SK-N-SH (cell line): ENCODE measurements around the gene MYL2. TPM values are rescaled to one million over a fixed set of nuclear protein-coding genes. Genes with fewer than 3 reads are reported as not detected.

ENCODE experiments used
- CTCF ChIA-PET: fragments of 300-600, 350-600 bp; formaldehyde crosslinking; extraction: SDS; loops from one replicate; lab custom pipeline; 2021; lab: Yijun Ruan, JAX
- POLR2A ChIA-PET: fragments of 350-600 bp; sonication (Branson Sonifier 250); formaldehyde crosslinking; extraction: SDS; loops from one replicate; lab custom pipeline; 2020; ENCODE audit warnings: antibody characterized with exemption, inconsistent platforms; lab: Yijun Ruan, JAX
- DNase-seq: peaks from one replicate; pipeline ENCODE4 v3.0.0; 2012
- H2AFZ ChIP-seq: fragments of 200-600 bp; sonication (generic); 2 replicates; pipeline ENCODE4 v1.8.1; 2016; ENCODE audit warnings: antibody characterized with exemption, mild to moderate bottlenecking, low read depth
- H3F3A ChIP-seq: fragments of 200-600 bp; sonication (generic); replicated peaks from 2 replicates; pipeline ENCODE3; 2016; ENCODE audit warnings: antibody characterized with exemption, mild to moderate bottlenecking; ENCODE audit not compliant: insufficient read depth
- H3K27ac ChIP-seq, 2 experiments: fragments of 200-500 bp in 1 of 2; fragments of 200-600 bp in 1 of 2; sonication (Bioruptor generic) in 1 of 2; sonication (generic), shearing (Covaris generic) in 1 of 2; 2 replicates each; pipeline versions ENCODE4 v1.5.1 to v1.6.1; 2014 to 2016; ENCODE audit warnings: low read depth in 2 of 2, inconsistent platforms in 1 of 2, low read length in 1 of 2, mild to moderate bottlenecking in 1 of 2, mixed read lengths in 1 of 2
- H3K27me3 ChIP-seq: fragments of 200-600 bp; sonication (generic), shearing (Covaris generic); 2 replicates; pipeline ENCODE4 v1.6.1; 2016; ENCODE audit warnings: mixed run types; ENCODE audit not compliant: insufficient read depth
- H3K36me3 ChIP-seq, 2 experiments: fragments of 200-500 bp in 1 of 2; fragments of 200-600 bp in 1 of 2; sonication (Bioruptor generic) in 1 of 2; sonication (generic) in 1 of 2; replicated peaks in 1 of 2; 2 replicates each; pipeline versions ENCODE3 to v1.5.1; 2014 to 2016; ENCODE audit warnings: low read length in 1 of 2, mild to moderate bottlenecking in 1 of 2; ENCODE audit not compliant: insufficient read depth in 2 of 2, control insufficient read depth in 1 of 2
- H3K4me1 ChIP-seq, 2 experiments: fragments of 200-500 bp in 1 of 2; fragments of 200-600 bp in 1 of 2; sonication (Bioruptor generic) in 1 of 2; sonication (generic), shearing (Covaris generic) in 1 of 2; 2 replicates each; pipeline versions ENCODE4 v1.5.1 to v1.6.1; 2014 to 2016; ENCODE audit warnings: low read depth in 1 of 2, low read length in 1 of 2, mixed run types in 1 of 2; ENCODE audit not compliant: insufficient read depth in 2 of 2, control insufficient read depth in 1 of 2
- H3K4me2 ChIP-seq: fragments of 200-600 bp; sonication (generic), shearing (Covaris generic); 2 replicates; pipeline ENCODE4 v1.6.1; 2017; ENCODE audit warnings: mixed run types
- H3K4me3 ChIP-seq, 2 experiments: fragments of 200-500 bp in 1 of 2; fragments of 200-600 bp in 1 of 2; sonication (Bioruptor generic) in 1 of 2; sonication (generic), shearing (Covaris generic) in 1 of 2; 2 replicates each; pipeline versions ENCODE4 v1.5.1 to v1.8.1; 2014 to 2016; ENCODE audit warnings: low read depth in 2 of 2, inconsistent platforms in 1 of 2, low read length in 1 of 2, mild to moderate bottlenecking in 1 of 2, mixed read lengths in 1 of 2, moderate library complexity in 1 of 2
- H3K79me2 ChIP-seq: fragments of 200-600 bp; sonication (generic); 2 replicates; pipeline ENCODE4 v1.8.1; 2017; ENCODE audit warnings: mild to moderate bottlenecking; ENCODE audit not compliant: insufficient read depth
- H3K9ac ChIP-seq: fragments of 200-600 bp; sonication (generic); 2 replicates; pipeline ENCODE4 v1.6.1; 2017; ENCODE audit warnings: mixed run types
- H3K9me2 ChIP-seq: fragments of 200-600 bp; sonication (generic); 2 replicates; pipeline ENCODE4 v1.6.1; 2017; ENCODE audit warnings: mixed run types
- H3K9me3 ChIP-seq: fragments of 200-600 bp; sonication (generic); 2 replicates; pipeline ENCODE4 v1.6.1; 2017; ENCODE audit warnings: mixed run types, mild to moderate bottlenecking, moderate library complexity
- H4K20me1 ChIP-seq: fragments of 200-600 bp; sonication (generic); 2 replicates; pipeline ENCODE4 v1.6.1; 2017; ENCODE audit warnings: mild to moderate bottlenecking, mixed run types; ENCODE audit not compliant: insufficient read depth
- CTCF ChIP-seq: fragments of 200-600 bp; sonication (generic); IDR thresholded peaks from 2 replicates; pipeline ENCODE4 v1.6.1; 2017; ENCODE audit warnings: antibody characterized with exemption, mild to moderate bottlenecking, moderate library complexity
- ELF1 ChIP-seq: IDR thresholded peaks from 2 replicates; pipeline ENCODE4 v1.4.0; 2012
- EZH2phosphoT487 ChIP-seq: fragments of 200-600 bp; sonication (generic); IDR thresholded peaks from 2 replicates; pipeline ENCODE4 v1.6.1; 2017; ENCODE audit warnings: low read depth, mixed run types, mild to moderate bottlenecking, antibody characterized with exemption, moderate library complexity, borderline replicate concordance
- FOSL2 ChIP-seq: IDR thresholded peaks from 2 replicates; pipeline ENCODE4 v1.4.0; 2012; ENCODE audit warnings: low read depth, mild to moderate bottlenecking, moderate library complexity, borderline replicate concordance
- FOXJ3 ChIP-seq: sonication (generic); formaldehyde crosslinking; IDR thresholded peaks from 2 replicates; pipeline ENCODE4 v1.5.1; 2020; ENCODE audit warnings: mild to moderate bottlenecking, missing genetic modification reagents
- FOXM1 ChIP-seq: IDR thresholded peaks from 2 replicates; pipeline ENCODE4 v1.4.0; 2012; ENCODE audit warnings: low read depth, mild to moderate bottlenecking
- IRF3 ChIP-seq: fragments of 150-350 bp; IDR thresholded peaks from 2 replicates; pipeline ENCODE4 v1.6.1; 2016; ENCODE audit warnings: mild to moderate bottlenecking, low read depth, low read length
- MXI1 ChIP-seq: IDR thresholded peaks from 2 replicates; pipeline ENCODE4 v1.6.1; 2012; ENCODE audit warnings: mild to moderate bottlenecking, low read depth, low read length, improper control_type of control experiment
- POLR2AphosphoS5 ChIP-seq: IDR thresholded peaks from 2 replicates; pipeline ENCODE4 v1.6.1; 2012; ENCODE audit warnings: low read depth, low read length
- RAD21 ChIP-seq: IDR thresholded peaks from 2 replicates; pipeline ENCODE4 v1.6.1; 2012; ENCODE audit warnings: mild to moderate bottlenecking, low read length
- REST ChIP-seq: IDR thresholded peaks from 2 replicates; pipeline ENCODE4 v1.6.1; 2012; ENCODE audit warnings: mild to moderate bottlenecking, low read depth, low read length, moderate library complexity
- SMC3 ChIP-seq: IDR thresholded peaks from 2 replicates; pipeline ENCODE4 v1.6.1; 2012; ENCODE audit warnings: low read depth, low read length, improper control_type of control experiment
- TCF12 ChIP-seq: IDR thresholded peaks from 2 replicates; pipeline ENCODE4 v1.4.0; 2012
- TEAD4 ChIP-seq: IDR thresholded peaks from 2 replicates; pipeline ENCODE4 v1.4.0; 2012; ENCODE audit warnings: mild to moderate bottlenecking, borderline replicate concordance; ENCODE audit not compliant: insufficient read depth
- USF2 ChIP-seq: fragments of 150-350 bp; IDR thresholded peaks from 2 replicates; pipeline ENCODE4 v1.6.1; 2017; ENCODE audit warnings: antibody characterized with exemption, low read length, low read depth, borderline replicate concordance
- YY1 ChIP-seq: IDR thresholded peaks from 2 replicates; pipeline ENCODE4 v1.4.0; 2012; ENCODE audit warnings: low read depth, mild to moderate bottlenecking
- ZBTB33 ChIP-seq: IDR thresholded peaks from 2 replicates; pipeline ENCODE4 v1.4.0; 2012; ENCODE audit warnings: low read depth, borderline replicate concordance
- WGBS: methylation state at CpG from one replicate; pipeline ENCODE4 v1.1.6; 2017; ENCODE audit warnings: low lambda C conversion rate; 5-methylcytosine and 5-hydroxymethylcytosine counted together
- polyA plus RNA-seq, 3 experiments: library from polyadenylated mRNA; depleted of rRNA; stranded (reverse); fragments of >200 nt; gene quantifications; 2 replicates each; pipeline ENCODE4 v1.2.3, GENCODE V29; 2012

Gene MYL2
- polyA plus RNA-seq, 1 of the 3 experiments (the other 2 are of a cell fraction), result not detected

- no peak for DNase-seq
- H2AFZ ChIP-seq, result no peak overlapping the region
- no peak overlapping the region for H3K27ac ChIP-seq
- CTCF ChIA-PET, result interaction anchor here (1.0 to 1.3 kb wide), 3 partner anchors 17 to 25 kb away, joined by 3 to 4 read pairs (median 3); no protein-coding TSS in a partner anchor
- no peaks in the 10 kb centered on the region for H3F3A ChIP-seq
- no peaks in the 10 kb centered on the region for H3K36me3 ChIP-seq
- H3K9me3 ChIP-seq, result no peaks in the 10 kb centered on the region
- 28% methylated on average over 5 of the region's 5 CpGs for WGBS
- no peak for TF ChIP-seq TEAD4
- TF ChIP-seq FOSL2, result no peak
- TF ChIP-seq CTCF, result no peak
- TF ChIP-seq TCF12, result no peak
- TF ChIP-seq, all 33 proteins: peak for 0
- Histone ChIP-seq H3K9ac (no peak overlapping the region), H3K4me3 (no peak overlapping the region), H3K27me3 (no peaks in the 10 kb centered on the region), H3K9me2 (no peaks in the 10 kb centered on the region), H3K4me1 (no peaks in the 10 kb centered on the region), H3K4me2 (no peak overlapping the region), H4K20me1 (no peaks in the 10 kb centered on the region), H3K79me2 (no peaks in the 10 kb centered on the region)
- POLR2A ChIA-PET, result no interaction called here
Observed at GRCh38 chr12:110869803-110870202, 50.6 kb downstream of the MYL2 start.

GRCh38 chr12:110869026-110869425 lies 51.4 kb downstream of the MYL2 start:
- TF ChIP-seq YY1, result no peak
- TF ChIP-seq MXI1, result no peak
- no peak for TF ChIP-seq ZBTB33
- no peak for TF ChIP-seq ELF1
- TF ChIP-seq POLR2AphosphoS5, result no peak
- TF ChIP-seq USF2, result no peak
- no peak for TF ChIP-seq SMC3
- no peak for TF ChIP-seq FOXM1
- TF ChIP-seq FOXJ3 (CRISPR knock-in tag), result no peak
- no peak for TF ChIP-seq RAD21
- no peak for TF ChIP-seq FOSL2
- no peak for TF ChIP-seq IRF3
- no peak for TF ChIP-seq EZH2phosphoT487
- TF ChIP-seq REST, result no peak
- 10% methylated on average over 3 of the region's 3 CpGs for WGBS

More at GRCh38 chr12:110869026-110869425, 51.4 kb downstream of the MYL2 start:
- H3K4me2 ChIP-seq, result no peak overlapping the region
- no peaks in the 10 kb centered on the region for H3K79me2 ChIP-seq
- H3K27ac ChIP-seq, result no peak overlapping the region
- no peaks in the 10 kb centered on the region for H3K9me2 ChIP-seq
- H2AFZ ChIP-seq, result no peak overlapping the region
- H3F3A ChIP-seq, result no peaks in the 10 kb centered on the region
- DNase-seq, result no peak
- H3K36me3 ChIP-seq, result no peaks in the 10 kb centered on the region
- POLR2A ChIA-PET, result no interaction called here
- no peaks in the 10 kb centered on the region for H4K20me1 ChIP-seq
- no peaks in the 10 kb centered on the region for H3K27me3 ChIP-seq
- no peak overlapping the region for H3K9ac ChIP-seq
- H3K9me3 ChIP-seq, result no peaks in the 10 kb centered on the region
- CTCF ChIA-PET, result interaction anchor here (1.0 to 1.3 kb wide), 3 partner anchors 16 to 26 kb away, joined by 3 to 4 read pairs (median 3); no protein-coding TSS in a partner anchor
- no peak overlapping the region for H3K4me3 ChIP-seq
- H3K4me1 ChIP-seq, result no peaks in the 10 kb centered on the region
